Measurements from ENCODE around the gene GGTA1.
"Not testable (repeated sequence)": the region's sequence is repeated elsewhere in the genome, so short reads cannot be mapped to it uniquely, and the experiment has no call there.

Gene GGTA1

GRCh38 chr9:121527371-121527770 is 27.7 kb upstream of the GGTA1 start:
- TF ChIP-seq POLR2A (IDR thresholded peaks at IDR 0.05; ENCODE audit: low read depth, low read length), result no peak
- TF ChIP-seq TAF1 (IDR thresholded peaks at IDR 0.05; ENCODE audit: borderline replicate concordance, low read depth, low read length), result no peak
- no peak for DNase-seq (ENCODE audit: insufficient read length)
- no peak for FAIRE-seq

GRCh38 chr9:121519688-121520087 is 20.0 kb upstream of the GGTA1 start:
- DNase-seq (ENCODE audit: insufficient read length); FAIRE-seq: not testable (repeated sequence)

DNA sequence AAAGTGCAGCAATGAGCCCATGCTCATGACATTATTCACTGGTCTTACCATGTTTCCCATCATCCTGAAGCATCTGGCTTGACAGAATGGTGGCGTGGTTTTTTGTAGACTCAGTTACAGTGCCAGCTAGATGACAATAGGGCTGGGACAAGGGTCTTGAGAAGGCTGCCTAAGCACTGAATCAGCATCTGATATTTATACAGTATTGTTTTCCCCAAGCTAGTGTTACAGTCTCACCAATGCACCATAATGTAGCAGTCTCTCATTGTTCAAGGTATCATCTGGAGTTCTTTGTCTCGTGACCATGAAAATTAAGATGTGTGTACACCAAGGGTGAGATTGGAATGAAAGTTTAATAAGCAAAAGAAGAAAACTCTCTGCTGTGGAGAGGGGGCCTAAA is 19.0 kb upstream of the GGTA1 start:
- DNase-seq (ENCODE audit: insufficient read length) (no peak), FAIRE-seq (no peak)
- TF ChIP-seq POLR2A (IDR thresholded peaks at IDR 0.05; ENCODE audit: low read depth, low read length) (no peak), POLR2AphosphoS5 (IDR thresholded peaks at IDR 0.05; ENCODE audit: low read depth, low read length) (no peak), TAF1 (IDR thresholded peaks at IDR 0.05; ENCODE audit: borderline replicate concordance, low read depth, low read length) (no peak)

DNA sequence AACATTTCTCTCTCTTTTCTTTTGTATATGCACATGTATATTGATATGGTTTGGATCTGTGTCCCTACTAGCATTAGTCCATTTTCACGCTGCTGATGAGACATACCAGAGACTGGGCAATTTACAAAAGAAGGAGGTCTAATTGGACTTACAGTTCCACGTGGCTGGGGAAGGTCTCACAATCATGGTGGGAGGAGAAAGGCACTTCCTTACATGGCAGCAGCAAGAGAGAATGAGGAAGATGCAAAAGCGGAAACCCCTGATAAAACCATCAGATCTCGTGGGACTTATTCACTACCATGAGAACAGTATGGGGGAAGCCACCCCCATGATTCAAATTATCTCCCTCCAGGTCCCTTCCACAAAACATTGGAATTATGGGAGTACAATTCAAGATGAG is 13.5 kb upstream of the GGTA1 start:
- FAIRE-seq; DNase-seq (ENCODE audit: insufficient read length): not testable (repeated sequence)

- FAIRE-seq (no peak), DNase-seq (ENCODE audit: insufficient read length) (no peak)
- TF ChIP-seq POLR2AphosphoS5 (IDR thresholded peaks at IDR 0.05; ENCODE audit: low read depth, low read length) (no peak), TAF1 (IDR thresholded peaks at IDR 0.05; ENCODE audit: borderline replicate concordance, low read depth, low read length) (no peak), POLR2A (IDR thresholded peaks at IDR 0.05; ENCODE audit: low read depth, low read length) (no peak)
Measured at GRCh38 chr9:121510766-121511550, 11.3 kb upstream of the GGTA1 start.

GRCh38 chr9:121509180-121509579 is 9.5 kb upstream of the GGTA1 start:
- no peak for DNase-seq (ENCODE audit: insufficient read length)
- TF ChIP-seq POLR2A (IDR thresholded peaks at IDR 0.05; ENCODE audit: low read depth, low read length) (no peak), TAF1 (IDR thresholded peaks at IDR 0.05; ENCODE audit: borderline replicate concordance, low read depth, low read length) (no peak), POLR2AphosphoS5 (IDR thresholded peaks at IDR 0.05; ENCODE audit: low read depth, low read length) (no peak)
- FAIRE-seq, result no peak

DNA sequence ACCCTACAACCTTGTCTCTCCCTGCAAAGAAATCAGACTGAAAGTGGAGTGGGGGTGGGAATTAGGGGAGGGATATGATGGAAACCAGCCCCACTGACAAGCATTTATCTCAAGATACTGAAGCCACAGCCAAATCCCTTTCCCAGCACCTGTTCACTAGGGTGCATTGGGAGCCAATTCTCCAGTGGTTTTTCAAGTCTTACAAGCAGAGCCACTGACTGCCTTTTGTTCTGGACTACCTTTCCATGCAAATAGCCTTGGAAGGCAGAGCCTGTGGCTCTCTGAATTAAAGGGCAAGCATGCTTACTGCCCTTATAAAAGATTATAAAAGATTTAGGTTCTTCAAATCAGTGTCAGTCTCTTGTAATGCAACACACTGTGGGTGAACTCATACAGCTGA is 8.8 kb upstream of the GGTA1 start:
- FAIRE-seq (peak; percentile 14), DNase-seq (ENCODE audit: insufficient read length) (no peak)
- TF ChIP-seq POLR2A (IDR thresholded peaks at IDR 0.05; ENCODE audit: low read depth, low read length) (no peak), POLR2AphosphoS5 (IDR thresholded peaks at IDR 0.05; ENCODE audit: low read depth, low read length) (no peak), TAF1 (IDR thresholded peaks at IDR 0.05; ENCODE audit: borderline replicate concordance, low read depth, low read length) (no peak)

DNA sequence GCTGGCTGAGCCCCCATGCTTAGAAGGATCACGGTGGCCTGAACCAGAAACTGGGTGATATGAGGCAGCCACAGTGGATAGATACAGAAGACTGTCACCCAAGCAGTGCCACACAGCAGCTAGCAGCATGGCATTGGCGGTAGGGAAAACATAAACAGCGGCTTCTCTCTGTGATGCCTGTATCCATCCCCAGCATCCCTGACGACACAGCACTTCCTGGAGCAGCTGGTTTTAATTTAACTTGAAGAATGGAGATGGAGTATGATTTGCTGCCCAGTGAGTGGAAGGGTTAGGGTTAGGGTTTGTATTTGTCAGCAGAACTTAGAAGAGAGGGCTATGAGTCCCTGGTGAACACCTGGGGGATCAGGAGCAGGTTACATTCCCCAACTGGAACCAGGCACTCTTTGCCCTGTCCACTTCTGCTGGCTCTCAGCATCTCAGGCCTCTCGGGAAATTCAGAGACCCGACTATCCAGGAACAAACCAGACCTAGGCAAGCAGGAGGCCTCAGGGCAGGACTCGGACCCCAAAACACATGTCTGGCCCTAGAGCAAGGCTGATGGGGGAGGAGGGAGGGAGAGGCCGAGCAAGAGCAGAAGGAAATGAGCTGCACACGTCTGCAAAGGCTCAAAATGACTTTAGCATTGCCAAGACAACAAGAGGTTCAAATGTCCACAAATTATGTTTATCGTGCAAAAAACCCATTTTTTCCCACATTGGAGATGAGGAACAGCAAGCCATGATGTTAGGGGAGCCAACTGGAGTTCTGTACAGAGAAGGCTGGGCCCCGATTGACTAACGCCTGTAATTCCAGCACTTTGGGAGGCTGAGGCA is 6.5 kb upstream of the GGTA1 start:
- TF ChIP-seq TAF1 (IDR thresholded peaks at IDR 0.05; ENCODE audit: borderline replicate concordance, low read depth, low read length), result no peak
- FAIRE-seq (no peak), DNase-seq (ENCODE audit: insufficient read length) (no peak)

GRCh38 chr9:121503444-121503843 is 3.8 kb upstream of the GGTA1 start:
- DNase-seq (ENCODE audit: insufficient read length), result no peak
- FAIRE-seq, result no peak
- TF ChIP-seq POLR2AphosphoS5 (IDR thresholded peaks at IDR 0.05; ENCODE audit: low read depth, low read length) (no peak), POLR2A (IDR thresholded peaks at IDR 0.05; ENCODE audit: low read depth, low read length) (no peak), TAF1 (IDR thresholded peaks at IDR 0.05; ENCODE audit: borderline replicate concordance, low read depth, low read length) (no peak)

- DNase-seq (ENCODE audit: insufficient read length) (no peak), FAIRE-seq (no peak)
- TF ChIP-seq POLR2AphosphoS5 (IDR thresholded peaks at IDR 0.05; ENCODE audit: low read depth, low read length) (no peak), TAF1 (IDR thresholded peaks at IDR 0.05; ENCODE audit: borderline replicate concordance, low read depth, low read length) (no peak), POLR2A (IDR thresholded peaks at IDR 0.05; ENCODE audit: low read depth, low read length) (no peak)
Measured at GRCh38 chr9:121500165-121500478, 478 bp upstream of the GGTA1 start.

DNA sequence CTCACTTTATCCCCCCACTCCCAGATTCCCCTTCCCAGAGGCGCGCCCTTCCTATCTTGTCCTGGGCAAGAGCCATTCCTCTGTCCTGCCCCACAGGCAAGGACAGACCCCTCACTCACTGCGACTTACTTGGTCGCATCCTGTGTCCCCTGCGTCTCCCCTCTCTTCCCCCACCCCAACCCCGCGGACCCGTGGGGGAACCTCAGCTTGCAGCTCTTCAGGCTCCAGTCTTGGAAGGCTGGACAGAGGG is 542 bp downstream of the GGTA1 start:
- no peak for TF ChIP-seq TAF1 (IDR thresholded peaks at IDR 0.05; ENCODE audit: borderline replicate concordance, low read depth, low read length)
- DNase-seq (ENCODE audit: insufficient read length) (no peak), FAIRE-seq (no peak)

GRCh38 chr9:121498487-121499176 is 1.0 kb downstream of the GGTA1 start:
- DNase-seq (ENCODE audit: insufficient read length) (peak; percentile 19), FAIRE-seq (no peak)
- TF ChIP-seq POLR2AphosphoS5 (IDR thresholded peaks at IDR 0.05; ENCODE audit: low read depth, low read length), result no peak
- TF ChIP-seq POLR2A (IDR thresholded peaks at IDR 0.05; ENCODE audit: low read depth, low read length), result no peak
- no peak for TF ChIP-seq TAF1 (IDR thresholded peaks at IDR 0.05; ENCODE audit: borderline replicate concordance, low read depth, low read length)
